Measurements from ENCODE around the gene APOO. TPM values are rescaled to one million over a fixed set of nuclear protein-coding genes. Genes with fewer than 3 reads are reported as not detected.

APOO gene
- total RNA-seq, 1 experiment from 2014 or later, result 34.5 TPM

DNA sequence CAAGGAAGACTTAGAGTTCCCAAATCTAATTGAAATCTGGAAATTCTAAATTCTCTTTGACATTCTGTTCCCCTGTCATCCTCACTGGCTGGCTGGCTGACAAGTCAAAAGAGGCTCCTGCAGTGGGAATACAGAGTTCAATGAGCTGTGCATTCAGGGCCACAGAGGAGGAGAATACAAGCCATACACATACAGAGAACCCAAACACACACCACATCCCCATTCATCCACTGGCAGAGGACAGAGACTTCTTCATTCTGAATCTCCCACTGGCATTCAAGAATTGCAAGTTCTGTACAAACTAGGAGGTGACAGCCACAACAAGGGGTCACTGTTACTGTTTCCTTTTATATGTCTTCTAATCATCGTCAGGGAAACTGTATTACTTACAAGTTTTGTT lies 75.0 kb downstream of the APOO start (continued):
- TF ChIP-seq, protein P1, sequence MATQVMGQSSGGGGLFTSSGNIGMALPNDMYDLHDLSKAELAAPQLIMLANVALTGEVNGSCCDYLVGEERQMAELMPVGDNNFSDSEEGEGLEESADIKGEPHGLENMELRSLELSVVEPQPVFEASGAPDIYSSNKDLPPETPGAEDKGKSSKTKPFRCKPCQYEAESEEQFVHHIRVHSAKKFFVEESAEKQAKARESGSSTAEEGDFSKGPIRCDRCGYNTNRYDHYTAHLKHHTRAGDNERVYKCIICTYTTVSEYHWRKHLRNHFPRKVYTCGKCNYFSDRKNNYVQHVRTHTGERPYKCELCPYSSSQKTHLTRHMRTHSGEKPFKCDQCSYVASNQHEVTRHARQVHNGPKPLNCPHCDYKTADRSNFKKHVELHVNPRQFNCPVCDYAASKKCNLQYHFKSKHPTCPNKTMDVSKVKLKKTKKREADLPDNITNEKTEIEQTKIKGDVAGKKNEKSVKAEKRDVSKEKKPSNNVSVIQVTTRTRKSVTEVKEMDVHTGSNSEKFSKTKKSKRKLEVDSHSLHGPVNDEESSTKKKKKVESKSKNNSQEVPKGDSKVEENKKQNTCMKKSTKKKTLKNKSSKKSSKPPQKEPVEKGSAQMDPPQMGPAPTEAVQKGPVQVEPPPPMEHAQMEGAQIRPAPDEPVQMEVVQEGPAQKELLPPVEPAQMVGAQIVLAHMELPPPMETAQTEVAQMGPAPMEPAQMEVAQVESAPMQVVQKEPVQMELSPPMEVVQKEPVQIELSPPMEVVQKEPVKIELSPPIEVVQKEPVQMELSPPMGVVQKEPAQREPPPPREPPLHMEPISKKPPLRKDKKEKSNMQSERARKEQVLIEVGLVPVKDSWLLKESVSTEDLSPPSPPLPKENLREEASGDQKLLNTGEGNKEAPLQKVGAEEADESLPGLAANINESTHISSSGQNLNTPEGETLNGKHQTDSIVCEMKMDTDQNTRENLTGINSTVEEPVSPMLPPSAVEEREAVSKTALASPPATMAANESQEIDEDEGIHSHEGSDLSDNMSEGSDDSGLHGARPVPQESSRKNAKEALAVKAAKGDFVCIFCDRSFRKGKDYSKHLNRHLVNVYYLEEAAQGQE (IDR thresholded peaks at IDR 0.05; ENCODE audit: low read depth), result no peak

DNA sequence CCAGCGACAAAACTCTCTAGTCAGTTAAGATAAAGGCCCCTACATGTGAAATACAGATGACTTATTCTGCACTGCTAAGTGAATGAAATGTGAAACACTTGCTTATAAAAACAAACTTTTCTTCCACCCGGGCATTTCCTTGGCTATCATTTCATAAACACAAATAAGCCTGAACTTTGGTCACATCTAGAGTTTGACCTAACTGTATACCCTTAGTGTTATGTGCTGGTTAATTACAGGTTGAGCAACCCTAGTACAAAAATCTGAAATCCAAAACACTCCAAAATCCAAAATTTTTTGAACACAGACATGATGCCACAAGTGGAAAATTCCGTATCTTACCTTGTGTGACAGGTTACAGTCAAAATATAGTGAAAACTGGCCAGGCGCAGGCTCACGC lies 78.9 kb downstream of the APOO start:
- Histone ChIP-seq H4K20me1 (ENCODE audit: insufficient read depth) (no peaks in the 10 kb centered on the region), H3K9ac (ENCODE audit: low read length) (peak overlapping the region; percentile 46), H3K27ac (ENCODE audit: low read depth, low read length) (peak overlapping the region; percentile 62), H3K9me3 (ENCODE audit: control insufficient read depth in 1 of 2, insufficient read depth in 1 of 2, low read depth in 1 of 2, low read length in 2 of 2) (no peaks in the 10 kb centered on the region), H3K36me3 (ENCODE audit: control insufficient read depth in 1 of 2, insufficient read depth in 2 of 2, low read length in 2 of 2) (no peaks in the 10 kb centered on the region), H3K79me2 (ENCODE audit: insufficient read depth, low read length) (no peaks in the 10 kb centered on the region), H3K4me3 (replicated peaks in 1 of 2; ENCODE audit: low read depth in 1 of 2, low read length in 2 of 2) (peak overlapping the region in 1 of 2 experiments; percentile 41; a peak in 2 of 4 replicates), H2AFZ (ENCODE audit: low read depth, low read length, poor library complexity, severe bottlenecking) (no peak overlapping the region), H3K27me3 (ENCODE audit: insufficient read depth, low read length) (no peaks in the 10 kb centered on the region), H3K4me2 (ENCODE audit: low read length) (peak overlapping the region; percentile 60), H3K9me2 (ENCODE audit: insufficient read depth) (no peaks in the 10 kb centered on the region), H3K4me1 (ENCODE audit: control insufficient read depth in 1 of 2, insufficient read depth in 2 of 2, low read length in 2 of 2) (peaks cover 14 to 18% of the 10 kb centered on the region in 2 experiments; a peak in 3 of 4 replicates)
- TF ChIP-seq, protein P2, sequence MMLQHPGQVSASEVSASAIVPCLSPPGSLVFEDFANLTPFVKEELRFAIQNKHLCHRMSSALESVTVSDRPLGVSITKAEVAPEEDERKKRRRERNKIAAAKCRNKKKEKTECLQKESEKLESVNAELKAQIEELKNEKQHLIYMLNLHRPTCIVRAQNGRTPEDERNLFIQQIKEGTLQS (IDR thresholded peaks at IDR 0.05), result no peak
- TF ChIP-seq, protein P1 (IDR thresholded peaks at IDR 0.05; ENCODE audit: low read depth), result no peak
- TF ChIP-seq SRF (IDR thresholded peaks at IDR 0.05; ENCODE audit: low read depth) (no peak), YY1 (IDR thresholded peaks at IDR 0.05; ENCODE audit: extremely low read depth, insufficient replicate concordance, low read depth, low read length) (no peak)
- TF ChIP-seq, protein P3, sequence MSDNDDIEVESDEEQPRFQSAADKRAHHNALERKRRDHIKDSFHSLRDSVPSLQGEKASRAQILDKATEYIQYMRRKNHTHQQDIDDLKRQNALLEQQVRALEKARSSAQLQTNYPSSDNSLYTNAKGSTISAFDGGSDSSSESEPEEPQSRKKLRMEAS (IDR thresholded peaks at IDR 0.05), result no peak
- RAD21 ChIA-PET (ENCODE audit: low non-redundant PET in 1 of 2, low total read pairs in 2 of 2, uncharacterized antibody in 2 of 2, unreplicated experiment in 2 of 2), result interaction anchor here in 1 of 2 experiments (0.6 kb wide), 1 partner anchor 55 kb away, joined by 3 read pairs; no protein-coding TSS in a partner anchor
- POLR2A ChIA-PET, result interaction anchor here (1.1 kb wide), 1 partner anchor 46 kb away, joined by 3 read pairs; the partner anchor contains the start of gene SAT1
- no peak for DNase-seq (ENCODE audit: low read depth, low spot score)
- ATAC-seq, result peak; percentile 27; the same call in 1 of the 2 replicates
- intact Hi-C loops (cut with micrococcal nuclease), result no loop called here
- CTCF ChIA-PET, result no interaction called here
- BruUV-seq (replicated peaks), result TSS peak; percentile 87

Data from HCT116 (cell line).